HEK293 (cell line): ENCODE results near the gene GTF2F2.

ENCODE experiments used
- HOXA7 ChIP-seq: sonication (generic); formaldehyde crosslinking; IDR thresholded peaks from 2 replicates; pipeline ENCODE4 v1.8.1; 2022; ENCODE audit warnings: missing genetic modification reagents, borderline replicate concordance
- IKZF3 ChIP-seq: fragments of 450-650 bp; IDR thresholded peaks from 2 replicates; pipeline ENCODE4 v1.5.0; 2018; ENCODE audit warnings: missing biosample characterization, mild to moderate bottlenecking, missing genetic modification characterization, moderate library complexity
- KLF16 ChIP-seq: fragments of 450-650 bp; formaldehyde crosslinking; IDR thresholded peaks from 2 replicates; pipeline ENCODE4 v1.5.1; 2017; ENCODE audit warnings: missing biosample characterization, missing genetic modification characterization
- MYNN ChIP-seq: fragments of 450-650 bp; formaldehyde crosslinking; IDR thresholded peaks from 2 replicates; pipeline ENCODE4 v1.5.1; 2016; ENCODE audit warnings: missing biosample characterization, missing genetic modification characterization, borderline replicate concordance
- OSR2 ChIP-seq: fragments of 450-650 bp; formaldehyde crosslinking; IDR thresholded peaks from 2 replicates; pipeline ENCODE4 v1.5.1; 2016; ENCODE audit warnings: missing biosample characterization, missing genetic modification characterization
- SCRT2 ChIP-seq: fragments of 450-650 bp; formaldehyde crosslinking; IDR thresholded peaks from 2 replicates; pipeline ENCODE4 v1.5.1; 2016; ENCODE audit warnings: missing biosample characterization, missing genetic modification characterization
- TCF7L2 ChIP-seq: IDR thresholded peaks from 2 replicates; pipeline ENCODE4 v1.6.1; 2011; ENCODE audit warnings: low read depth, mild to moderate bottlenecking, inconsistent platforms, low read length, moderate library complexity, borderline replicate concordance
- ZEB2 ChIP-seq: fragments of 450-650 bp; formaldehyde crosslinking; IDR thresholded peaks from 2 replicates; pipeline ENCODE4 v1.5.1; 2016; ENCODE audit warnings: missing biosample characterization, missing genetic modification characterization
- ZFP37 ChIP-seq: fragments of 450-650 bp; formaldehyde crosslinking; IDR thresholded peaks from 2 replicates; pipeline ENCODE4 v1.5.1; 2016; ENCODE audit warnings: missing biosample characterization, missing genetic modification characterization
- ZNF280C ChIP-seq: fragments of 450-650 bp; formaldehyde crosslinking; IDR thresholded peaks from 2 replicates; pipeline ENCODE4 v1.5.1; 2016; ENCODE audit warnings: missing biosample characterization, missing genetic modification characterization
- ZNF366 ChIP-seq: fragments of 450-650 bp; formaldehyde crosslinking; conservative IDR thresholded peaks from 2 replicates; pipeline ENCODE4 v1.5.1; 2016; ENCODE audit warnings: missing biosample characterization, missing genetic modification characterization
- ZNF518A ChIP-seq: fragments of 450-650 bp; formaldehyde crosslinking; conservative IDR thresholded peaks from 2 replicates; pipeline ENCODE4 v1.5.1; 2016; ENCODE audit warnings: low read depth, missing biosample characterization, missing genetic modification characterization
- ZNF548 ChIP-seq: fragments of 450-650 bp; formaldehyde crosslinking; IDR thresholded peaks from 2 replicates; pipeline ENCODE4 v1.5.1; 2016; ENCODE audit warnings: missing biosample characterization, missing genetic modification characterization
- ZNF549 ChIP-seq: fragments of 450-650 bp; IDR thresholded peaks from 2 replicates; pipeline ENCODE4 v1.5.1; 2018; ENCODE audit warnings: missing biosample characterization, missing genetic modification characterization, mild to moderate bottlenecking, inconsistent platforms, moderate library complexity
- ZNF560 ChIP-seq: fragments of 450-650 bp; formaldehyde crosslinking; IDR thresholded peaks from 2 replicates; pipeline ENCODE4 v1.5.1; 2017; ENCODE audit warnings: missing biosample characterization, missing genetic modification characterization, borderline replicate concordance
- ZNF660 ChIP-seq: fragments of 450-650 bp; IDR thresholded peaks from 2 replicates; pipeline ENCODE4 v1.5.1; 2018; ENCODE audit warnings: missing biosample characterization, mild to moderate bottlenecking, missing genetic modification characterization
- ZSCAN23 ChIP-seq: fragments of 450-650 bp; formaldehyde crosslinking; IDR thresholded peaks from 2 replicates; pipeline ENCODE4 v1.5.1; 2016; ENCODE audit warnings: missing biosample characterization, missing genetic modification characterization
- TF ChIP-seq, protein P1 (sequence below): fragments of 450-650 bp; formaldehyde crosslinking; IDR thresholded peaks from 2 replicates; pipeline ENCODE4 v1.5.1; 2017; ENCODE audit warnings: missing biosample characterization, missing genetic modification characterization
- TF ChIP-seq, protein P2 (sequence below): fragments of 450-650 bp; formaldehyde crosslinking; IDR thresholded peaks from 2 replicates; pipeline ENCODE4 v1.5.1; 2016; ENCODE audit warnings: missing biosample characterization, missing genetic modification characterization
- TF ChIP-seq, protein P3 (sequence below): fragments of 450-650 bp; formaldehyde crosslinking; IDR thresholded peaks from 2 replicates; pipeline ENCODE4 v1.5.1; 2016; ENCODE audit warnings: missing biosample characterization, missing genetic modification characterization
- TF ChIP-seq, protein P4 (sequence below): fragments of 450-650 bp; formaldehyde crosslinking; IDR thresholded peaks from 2 replicates; pipeline ENCODE4 v1.5.1; 2016; ENCODE audit warnings: missing biosample characterization, missing genetic modification characterization

The GTF2F2 gene

GRCh38 chr13:45119991-45120864, at the start of gene GTF2F2 (continued):
- TF ChIP-seq MYNN (no peak), OSR2 (tag by site-specific recombination) (no peak), ZNF518A (peak; percentile 24; the same call in 1 of the 2 replicates), SCRT2 (tag by site-specific recombination) (no peak), ZEB2 (tag by site-specific recombination) (peak; percentile 61; the same call in 1 of the 2 replicates), ZNF549 (tag by site-specific recombination) (no peak), IKZF3 (tag by site-specific recombination) (peak; percentile 74), ZNF548 (no peak), KLF16 (tag by site-specific recombination) (no peak), ZSCAN23 (tag by site-specific recombination) (no peak), ZFP37 (tag by site-specific recombination) (0 out of 2 replicates have a peak, but pooled peaks have one; percentile 20), ZNF560 (no peak), ZNF280C (tag by site-specific recombination) (no peak), ZNF366 (peak; percentile 58), ZNF660 (tag by site-specific recombination) (0 out of 2 replicates have a peak, but pooled peaks have one; percentile 49), TCF7L2 (no peak), HOXA7 (CRISPR knock-in tag) (no peak)
- TF ChIP-seq, protein P1, sequence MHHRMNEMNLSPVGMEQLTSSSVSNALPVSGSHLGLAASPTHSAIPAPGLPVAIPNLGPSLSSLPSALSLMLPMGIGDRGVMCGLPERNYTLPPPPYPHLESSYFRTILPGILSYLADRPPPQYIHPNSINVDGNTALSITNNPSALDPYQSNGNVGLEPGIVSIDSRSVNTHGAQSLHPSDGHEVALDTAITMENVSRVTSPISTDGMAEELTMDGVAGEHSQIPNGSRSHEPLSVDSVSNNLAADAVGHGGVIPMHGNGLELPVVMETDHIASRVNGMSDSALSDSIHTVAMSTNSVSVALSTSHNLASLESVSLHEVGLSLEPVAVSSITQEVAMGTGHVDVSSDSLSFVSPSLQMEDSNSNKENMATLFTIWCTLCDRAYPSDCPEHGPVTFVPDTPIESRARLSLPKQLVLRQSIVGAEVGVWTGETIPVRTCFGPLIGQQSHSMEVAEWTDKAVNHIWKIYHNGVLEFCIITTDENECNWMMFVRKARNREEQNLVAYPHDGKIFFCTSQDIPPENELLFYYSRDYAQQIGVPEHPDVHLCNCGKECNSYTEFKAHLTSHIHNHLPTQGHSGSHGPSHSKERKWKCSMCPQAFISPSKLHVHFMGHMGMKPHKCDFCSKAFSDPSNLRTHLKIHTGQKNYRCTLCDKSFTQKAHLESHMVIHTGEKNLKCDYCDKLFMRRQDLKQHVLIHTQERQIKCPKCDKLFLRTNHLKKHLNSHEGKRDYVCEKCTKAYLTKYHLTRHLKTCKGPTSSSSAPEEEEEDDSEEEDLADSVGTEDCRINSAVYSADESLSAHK (tag by site-specific recombination) = no peak
- TF ChIP-seq, protein P2, sequence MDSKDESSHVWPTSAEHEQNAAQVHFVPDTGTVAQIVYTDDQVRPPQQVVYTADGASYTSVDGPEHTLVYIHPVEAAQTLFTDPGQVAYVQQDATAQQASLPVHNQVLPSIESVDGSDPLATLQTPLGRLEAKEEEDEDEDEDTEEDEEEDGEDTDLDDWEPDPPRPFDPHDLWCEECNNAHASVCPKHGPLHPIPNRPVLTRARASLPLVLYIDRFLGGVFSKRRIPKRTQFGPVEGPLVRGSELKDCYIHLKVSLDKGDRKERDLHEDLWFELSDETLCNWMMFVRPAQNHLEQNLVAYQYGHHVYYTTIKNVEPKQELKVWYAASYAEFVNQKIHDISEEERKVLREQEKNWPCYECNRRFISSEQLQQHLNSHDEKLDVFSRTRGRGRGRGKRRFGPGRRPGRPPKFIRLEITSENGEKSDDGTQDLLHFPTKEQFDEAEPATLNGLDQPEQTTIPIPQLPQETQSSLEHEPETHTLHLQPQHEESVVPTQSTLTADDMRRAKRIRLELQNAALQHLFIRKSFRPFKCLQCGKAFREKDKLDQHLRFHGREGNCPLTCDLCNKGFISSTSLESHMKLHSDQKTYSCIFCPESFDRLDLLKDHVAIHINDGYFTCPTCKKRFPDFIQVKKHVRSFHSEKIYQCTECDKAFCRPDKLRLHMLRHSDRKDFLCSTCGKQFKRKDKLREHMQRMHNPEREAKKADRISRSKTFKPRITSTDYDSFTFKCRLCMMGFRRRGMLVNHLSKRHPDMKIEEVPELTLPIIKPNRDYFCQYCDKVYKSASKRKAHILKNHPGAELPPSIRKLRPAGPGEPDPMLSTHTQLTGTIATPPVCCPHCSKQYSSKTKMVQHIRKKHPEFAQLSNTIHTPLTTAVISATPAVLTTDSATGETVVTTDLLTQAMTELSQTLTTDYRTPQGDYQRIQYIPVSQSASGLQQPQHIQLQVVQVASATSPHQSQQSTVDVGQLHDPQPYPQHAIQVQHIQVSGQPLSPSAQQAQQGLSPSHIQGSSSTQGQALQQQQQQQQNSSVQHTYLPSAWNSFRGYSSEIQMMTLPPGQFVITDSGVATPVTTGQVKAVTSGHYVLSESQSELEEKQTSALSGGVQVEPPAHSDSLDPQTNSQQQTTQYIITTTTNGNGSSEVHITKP (tag by site-specific recombination) = peak; percentile 74
- TF ChIP-seq, protein P3, sequence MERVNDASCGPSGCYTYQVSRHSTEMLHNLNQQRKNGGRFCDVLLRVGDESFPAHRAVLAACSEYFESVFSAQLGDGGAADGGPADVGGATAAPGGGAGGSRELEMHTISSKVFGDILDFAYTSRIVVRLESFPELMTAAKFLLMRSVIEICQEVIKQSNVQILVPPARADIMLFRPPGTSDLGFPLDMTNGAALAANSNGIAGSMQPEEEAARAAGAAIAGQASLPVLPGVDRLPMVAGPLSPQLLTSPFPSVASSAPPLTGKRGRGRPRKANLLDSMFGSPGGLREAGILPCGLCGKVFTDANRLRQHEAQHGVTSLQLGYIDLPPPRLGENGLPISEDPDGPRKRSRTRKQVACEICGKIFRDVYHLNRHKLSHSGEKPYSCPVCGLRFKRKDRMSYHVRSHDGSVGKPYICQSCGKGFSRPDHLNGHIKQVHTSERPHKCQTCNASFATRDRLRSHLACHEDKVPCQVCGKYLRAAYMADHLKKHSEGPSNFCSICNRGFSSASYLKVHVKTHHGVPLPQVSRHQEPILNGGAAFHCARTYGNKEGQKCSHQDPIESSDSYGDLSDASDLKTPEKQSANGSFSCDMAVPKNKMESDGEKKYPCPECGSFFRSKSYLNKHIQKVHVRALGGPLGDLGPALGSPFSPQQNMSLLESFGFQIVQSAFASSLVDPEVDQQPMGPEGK (tag by site-specific recombination) = peak; percentile 4; the same call in 1 of the 2 replicates
- TF ChIP-seq, protein P4, sequence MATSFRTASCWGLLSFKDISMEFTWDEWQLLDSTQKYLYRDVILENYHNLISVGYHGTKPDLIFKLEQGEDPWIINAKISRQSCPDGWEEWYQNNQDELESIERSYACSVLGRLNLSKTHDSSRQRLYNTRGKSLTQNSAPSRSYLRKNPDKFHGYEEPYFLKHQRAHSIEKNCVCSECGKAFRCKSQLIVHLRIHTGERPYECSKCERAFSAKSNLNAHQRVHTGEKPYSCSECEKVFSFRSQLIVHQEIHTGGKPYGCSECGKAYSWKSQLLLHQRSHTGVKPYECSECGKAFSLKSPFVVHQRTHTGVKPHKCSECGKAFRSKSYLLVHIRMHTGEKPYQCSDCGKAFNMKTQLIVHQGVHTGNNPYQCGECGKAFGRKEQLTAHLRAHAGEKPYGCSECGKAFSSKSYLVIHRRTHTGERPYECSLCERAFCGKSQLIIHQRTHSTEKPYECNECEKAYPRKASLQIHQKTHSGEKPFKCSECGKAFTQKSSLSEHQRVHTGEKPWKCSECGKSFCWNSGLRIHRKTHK = no peak
